ENCODE data around the gene DPEP3. TPM values are rescaled to one million over a fixed set of nuclear protein-coding genes. Genes with fewer than 3 reads are reported as not detected.
"Not testable (repeated sequence)": the region's sequence is repeated elsewhere in the genome, so short reads cannot be mapped to it uniquely, and the experiment has no call there.

DPEP3 gene
- total RNA-seq, 2 donors from 2014 or later: not detected

- intact Hi-C loops (cut with DNase I): no loop called here
- no peak for DNase-seq (ENCODE audit: low spot score)
Measured at GRCh38 chr16:67950335-67950843, 29.9 kb downstream of the DPEP3 start.

DNA sequence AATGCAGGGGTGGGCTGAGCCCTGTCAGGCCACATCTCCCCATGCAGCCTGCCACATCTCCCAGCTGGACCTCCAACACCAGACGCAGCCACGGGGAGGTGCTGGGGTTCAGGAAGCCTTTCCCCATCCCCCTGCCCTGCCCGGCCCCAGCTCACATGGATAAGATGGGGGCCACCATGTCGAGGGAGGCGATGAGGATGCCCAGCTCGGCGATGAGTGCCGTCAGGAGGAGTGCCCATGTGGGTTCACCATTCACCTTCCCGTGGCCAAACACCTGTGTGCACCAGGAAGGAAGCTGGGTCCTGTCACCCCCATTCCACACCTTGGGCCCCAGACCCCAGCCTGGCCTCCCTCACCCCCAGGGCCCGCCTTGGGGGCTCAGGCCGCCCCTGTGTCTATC lies 30.7 kb downstream of the DPEP3 start:
- intact Hi-C loops (cut with DNase I): no loop called here

DNA sequence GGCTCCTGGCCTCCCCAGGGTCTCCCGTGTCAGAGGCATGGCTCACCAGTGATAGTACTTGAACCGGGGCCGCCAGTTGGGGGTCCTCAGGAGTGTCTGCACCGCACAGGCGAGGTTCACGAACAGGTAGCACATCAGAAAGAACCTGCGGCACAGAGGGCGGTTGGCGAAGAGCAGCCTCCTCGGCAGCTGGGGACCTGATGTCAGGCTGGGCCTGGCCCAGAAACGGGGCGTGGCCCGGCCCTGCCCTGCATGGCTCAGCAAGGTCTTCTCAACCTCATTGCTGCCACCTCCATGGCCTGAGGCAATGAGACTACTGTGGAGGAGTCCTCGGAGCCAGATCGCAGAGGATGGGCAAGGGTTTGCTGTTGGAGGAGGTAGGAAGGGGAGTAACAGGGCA lies 32.3 kb downstream of the DPEP3 start:
- intact Hi-C loops (cut with DNase I): no loop called here
- no peak for DNase-seq (ENCODE audit: low spot score)

More for the DNA sequence above, 30.7 kb downstream of the DPEP3 start:
- DNase-seq (ENCODE audit: low spot score): no peak

- intact Hi-C loops (cut with DNase I): no loop called here
- DNase-seq (ENCODE audit: low spot score): no peak
Measured at GRCh38 chr16:67946966-67947558, 33.2 kb downstream of the DPEP3 start.

- no peak for DNase-seq (ENCODE audit: low spot score)
- intact Hi-C loops (cut with DNase I): no loop called here
Measured at GRCh38 chr16:67946128-67946569, 34.1 kb downstream of the DPEP3 start.

DNA sequence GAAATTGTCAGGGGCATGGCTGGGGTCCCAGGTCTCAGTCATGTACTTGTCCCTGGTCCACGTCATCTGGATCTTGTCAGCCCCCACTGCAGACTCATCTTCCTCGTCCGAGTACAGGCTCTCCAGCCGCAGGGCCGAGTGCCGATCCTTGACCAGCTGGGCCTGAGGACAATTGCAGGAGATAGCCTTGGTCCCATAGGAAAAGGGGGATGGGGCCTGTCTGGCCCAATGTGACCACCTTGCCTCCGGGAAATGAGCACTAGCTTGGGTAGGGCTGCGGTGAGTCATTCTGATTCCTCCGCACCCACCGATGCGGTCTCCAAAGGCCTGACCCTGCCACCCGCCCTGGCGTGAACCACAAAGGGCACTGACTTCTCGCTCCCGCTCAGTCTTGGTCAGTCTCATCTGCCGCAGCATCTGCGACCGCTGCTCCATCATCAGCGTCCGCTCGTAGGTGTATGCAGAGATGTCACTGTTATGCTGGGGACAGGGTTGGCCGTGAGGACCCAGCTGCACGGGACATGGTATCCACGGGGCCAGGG lies 34.8 kb downstream of the DPEP3 start:
- intact Hi-C loops (cut with DNase I): no loop called here
- DNase-seq (ENCODE audit: low spot score): no peak

DNA sequence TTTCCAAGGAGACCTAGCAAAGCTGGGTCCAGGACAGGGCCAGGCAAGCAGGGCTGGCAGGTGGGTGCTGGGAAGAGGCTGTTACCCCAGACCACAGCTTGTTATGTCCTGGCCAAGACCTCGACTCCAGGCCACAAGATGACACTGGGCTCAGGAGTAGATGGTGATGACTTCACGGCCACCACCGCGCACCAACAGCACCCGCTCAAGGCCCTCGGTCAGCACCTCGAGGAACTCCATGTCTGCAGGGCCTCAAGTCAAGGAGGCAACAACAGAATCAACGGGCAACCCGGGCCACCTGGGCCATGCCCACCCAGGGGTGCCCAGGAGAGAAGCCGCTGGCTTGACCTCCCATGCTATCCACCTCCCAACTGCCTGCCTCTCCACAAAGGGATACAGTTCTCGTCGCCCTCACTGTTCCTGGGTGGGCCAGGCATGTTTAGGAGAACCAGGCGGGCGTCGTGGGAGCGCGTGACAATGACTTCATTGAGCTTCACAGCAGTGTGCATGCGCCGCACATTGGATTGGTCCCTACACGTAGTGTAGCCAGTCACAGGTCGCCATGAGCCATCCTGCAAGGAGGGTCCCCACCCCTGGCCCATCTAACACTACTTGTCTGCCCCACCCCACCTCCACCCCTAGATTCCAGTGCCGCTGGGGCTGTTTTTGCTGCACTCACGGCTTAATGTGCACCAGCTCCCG lies 35.5 kb downstream of the DPEP3 start:
- intact Hi-C loops (cut with DNase I): no loop called here
- DNase-seq (ENCODE audit: low spot score): no peak

DNA sequence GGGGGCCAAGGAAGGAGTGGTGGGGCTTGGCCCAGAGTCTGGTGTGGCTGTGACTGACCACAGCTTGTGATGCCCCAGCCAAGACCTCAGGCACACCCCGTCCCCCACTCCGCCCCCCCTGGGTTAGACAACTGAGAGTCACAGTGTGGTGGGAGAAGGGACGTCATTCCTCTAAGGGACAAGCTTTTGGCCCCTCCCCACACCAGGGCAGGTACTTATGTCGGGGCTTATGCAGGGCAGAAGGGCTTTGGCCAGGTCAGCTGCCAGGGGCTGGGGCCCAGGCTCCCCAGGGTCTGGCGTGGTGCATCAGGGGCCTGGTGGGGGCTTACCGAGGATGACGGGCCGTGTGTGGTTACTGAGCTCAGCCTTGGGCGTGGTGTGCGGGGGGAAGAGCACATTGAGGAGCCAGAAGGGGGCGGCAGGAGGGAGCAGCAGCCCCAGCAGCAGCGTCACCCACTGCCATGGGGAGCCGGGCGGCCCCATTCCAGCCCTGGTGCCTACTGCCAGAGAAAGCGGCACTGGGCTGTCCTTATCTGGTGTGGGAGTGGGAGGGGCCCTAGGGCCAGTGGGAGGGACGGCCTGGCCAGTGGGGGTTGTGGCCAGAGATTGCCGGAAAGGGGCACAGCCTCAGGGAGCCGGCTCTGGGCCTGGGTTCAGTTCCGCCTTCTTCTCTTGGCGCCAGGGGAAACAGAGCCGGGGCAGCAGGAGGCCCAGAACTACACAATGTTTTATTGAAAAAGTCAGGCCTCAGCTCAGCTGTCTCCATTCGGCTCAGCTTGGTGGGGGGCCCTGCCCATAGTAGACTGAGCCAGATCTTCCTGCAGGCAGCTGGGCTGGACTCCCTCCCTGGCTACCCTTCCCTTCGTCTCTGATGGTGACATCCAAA lies 36.4 kb downstream of the DPEP3 start, which contains the start of gene LCAT:
Gene LCAT, minus strand, starts transcription at position 502 of the 886 bp plus-strand sequence. Its CDS starts 19 bp downstream, at position 483.
- intact Hi-C loops (cut with DNase I): no loop called here
- peak; percentile 92 for DNase-seq (ENCODE audit: low spot score)

GRCh38 chr16:67943256-67943618 lies 37.1 kb downstream of the DPEP3 start:
- no peak for DNase-seq (ENCODE audit: low spot score)
- intact Hi-C loops (cut with DNase I): no loop called here

- no peak for DNase-seq (ENCODE audit: low spot score)
Measured at GRCh38 chr16:67942510-67943255, 37.6 kb downstream of the DPEP3 start.

DNA sequence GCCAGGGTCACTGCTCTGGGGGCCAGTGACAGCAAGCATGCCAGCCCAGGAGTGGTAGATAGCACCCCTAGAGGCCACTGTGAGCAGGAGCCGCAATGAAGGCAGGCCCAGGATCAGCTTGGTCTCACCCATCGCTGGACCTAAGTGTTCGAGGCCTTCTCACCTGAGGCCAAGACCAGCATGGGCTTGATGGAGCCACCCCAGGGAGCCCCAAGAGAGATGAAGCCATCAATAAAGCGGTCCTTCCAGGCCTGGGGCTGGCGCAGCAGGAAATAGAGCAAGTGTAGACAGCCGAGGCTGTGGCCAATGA lies 38.1 kb downstream of the DPEP3 start:
- intact Hi-C loops (cut with DNase I): no loop called here
- no peak for DNase-seq (ENCODE audit: low spot score)

More at GRCh38 chr16:67942510-67943255, 37.6 kb downstream of the DPEP3 start:
- intact Hi-C loops (cut with DNase I): no loop called here

DNA sequence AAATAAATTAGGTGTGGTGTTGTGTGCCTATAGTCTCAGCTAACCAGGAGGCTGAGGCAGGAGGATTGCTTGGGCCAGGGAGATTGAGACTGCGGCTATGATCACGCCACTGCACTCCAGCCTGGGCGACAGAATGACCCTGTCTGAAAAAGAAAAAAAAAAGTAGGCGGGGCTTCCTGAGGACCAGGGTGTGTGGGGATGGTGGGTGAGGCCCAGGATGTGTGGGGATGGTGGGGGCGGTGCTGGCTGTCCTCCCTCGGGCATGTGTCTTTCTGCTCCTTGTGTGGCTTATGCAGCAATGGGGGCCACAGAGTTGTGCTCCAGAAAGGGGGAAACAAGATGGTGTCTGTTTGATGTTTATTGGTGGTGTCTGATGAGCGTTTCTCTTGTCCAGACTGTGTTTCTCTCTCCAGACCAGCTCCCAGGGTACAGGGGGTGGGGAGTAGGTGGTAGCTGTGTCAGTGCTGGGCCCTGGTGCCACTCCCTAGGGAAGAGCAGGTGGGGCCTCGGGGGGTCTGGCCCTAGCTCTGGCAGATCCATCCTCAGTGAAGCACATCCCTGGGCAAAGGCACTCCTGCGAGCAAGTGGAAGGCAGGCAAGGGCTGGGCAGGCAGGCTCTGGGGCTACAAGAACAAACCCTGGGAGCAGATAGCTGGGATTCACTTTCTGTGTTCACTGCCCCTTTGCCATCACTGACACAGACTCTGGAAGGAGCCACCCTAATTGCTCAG lies 38.7 kb downstream of the DPEP3 start:
- intact Hi-C loops (cut with DNase I): no loop called here
- no peak for DNase-seq (ENCODE audit: low spot score)

- no peak for DNase-seq (ENCODE audit: low spot score)
- intact Hi-C loops (cut with DNase I): no loop called here
Measured at GRCh38 chr16:67940446-67941089, 39.7 kb downstream of the DPEP3 start.

DNA sequence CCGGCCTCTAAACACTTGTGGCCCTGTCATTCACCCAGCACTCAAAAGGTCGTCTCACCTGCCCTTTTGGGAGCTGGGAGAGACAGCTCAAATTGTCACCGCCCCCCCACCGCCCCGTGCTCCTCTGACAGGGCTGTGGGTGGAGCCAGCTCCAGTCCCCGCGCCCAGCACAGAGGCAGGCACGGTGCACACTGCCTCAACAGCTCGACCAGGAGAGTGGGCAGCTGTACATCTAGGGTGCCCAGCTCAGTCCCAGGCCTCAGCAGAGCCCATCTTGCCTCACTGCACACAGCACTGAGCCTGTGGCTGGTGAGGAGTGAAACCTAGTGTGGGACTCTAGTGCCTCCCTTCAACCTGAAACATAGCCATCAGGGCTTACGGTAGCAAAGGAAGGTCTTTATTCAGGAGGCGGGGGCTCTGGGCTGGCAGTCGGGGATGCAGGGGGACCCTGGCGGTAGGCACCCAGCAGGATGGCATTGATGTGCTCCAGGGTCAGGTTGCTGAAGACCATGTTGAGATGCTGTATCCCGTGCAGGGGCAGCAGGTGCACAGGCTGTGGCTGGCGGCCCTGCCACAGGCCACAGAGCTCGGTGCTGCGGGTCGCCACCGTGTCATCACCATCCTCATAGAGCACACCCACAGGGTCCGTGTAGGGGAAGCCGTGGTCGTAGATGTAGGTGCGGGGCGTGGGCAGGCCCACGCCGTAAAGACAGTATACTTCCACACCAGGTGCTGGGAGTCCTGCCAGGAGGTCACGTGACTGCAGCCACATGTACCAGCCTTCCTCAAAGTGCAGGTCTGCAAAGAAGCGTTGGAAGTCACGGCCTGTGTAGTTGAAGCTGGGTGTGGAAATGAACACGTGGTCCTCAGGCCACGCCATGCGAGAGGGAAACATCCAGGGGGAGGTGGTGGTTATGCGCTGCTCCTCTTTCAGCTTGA lies 40.5 kb downstream of the DPEP3 start:
- intact Hi-C loops (cut with DNase I): no loop called here
- no peak for DNase-seq (ENCODE audit: low spot score)

DNA sequence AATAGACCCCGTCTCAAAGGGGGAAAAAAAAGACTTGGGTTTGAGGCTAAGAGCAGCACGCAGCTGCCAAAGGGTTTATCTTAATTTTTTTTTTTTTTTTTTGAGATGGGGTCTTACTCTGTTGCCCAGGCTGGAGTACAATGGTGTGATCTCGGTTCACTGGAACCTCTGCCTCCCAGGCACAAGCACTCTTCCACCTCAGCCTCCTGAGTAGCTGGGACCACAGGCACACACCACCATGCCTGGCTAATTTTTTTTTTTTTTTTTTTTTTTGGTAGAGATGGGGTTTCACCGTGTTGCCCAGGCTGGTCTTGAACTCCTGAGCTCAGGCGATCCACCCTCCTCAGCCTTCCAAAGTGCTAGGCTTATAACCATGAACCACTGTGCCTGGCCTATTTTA lies 42.6 kb downstream of the DPEP3 start:
- DNase-seq (ENCODE audit: low spot score); intact Hi-C loops (cut with DNase I): not testable (repeated sequence)

- DNase-seq (ENCODE audit: low spot score): no peak
- intact Hi-C loops (cut with DNase I): no loop called here
Measured at GRCh38 chr16:67936880-67937605, 43.3 kb downstream of the DPEP3 start.
